Fibroblast of pulmonary artery (primary cell): ENCODE data around the gene POMZP3.
"Not testable (repeated sequence)": the region's sequence is repeated elsewhere in the genome, so short reads cannot be mapped to it uniquely, and the experiment has no call there.

Experiments used
- DNase-seq: peaks from one replicate; pipeline ENCODE4 v3.0.0-alpha.2; 2010; ENCODE audit warnings: low read depth
- H3K4me3 ChIP-seq: replicated peaks from 2 replicates; pipeline ENCODE4 v1.5.1; 2011; ENCODE audit warnings: low read depth, mild to moderate bottlenecking, control low read depth, low read length, moderate library complexity
- CTCF ChIP-seq: IDR thresholded peaks from 2 replicates; pipeline ENCODE4 v1.5.1; 2011; ENCODE audit warnings: mild to moderate bottlenecking, control low read depth, low read length, inconsistent platforms; ENCODE audit errors: missing control alignments

POMZP3 gene

GRCh38 chr7:76626989-76627642 is at the start of gene POMZP3:
Gene POMZP3, minus strand, starts transcription at chr7:76627279. Its CDS starts 1,215 bp downstream, at chr7:76626064.
- H3K4me3 ChIP-seq = peak within 1 kb of the TSS; percentile 62
- peak; percentile 11 for DNase-seq

- not testable (repeated sequence) for H3K4me3 ChIP-seq, DNase-seq
These were observed 48.7 kb upstream of the POMZP3 start for GRCh38 chr7:76675783-76676182.

DNA sequence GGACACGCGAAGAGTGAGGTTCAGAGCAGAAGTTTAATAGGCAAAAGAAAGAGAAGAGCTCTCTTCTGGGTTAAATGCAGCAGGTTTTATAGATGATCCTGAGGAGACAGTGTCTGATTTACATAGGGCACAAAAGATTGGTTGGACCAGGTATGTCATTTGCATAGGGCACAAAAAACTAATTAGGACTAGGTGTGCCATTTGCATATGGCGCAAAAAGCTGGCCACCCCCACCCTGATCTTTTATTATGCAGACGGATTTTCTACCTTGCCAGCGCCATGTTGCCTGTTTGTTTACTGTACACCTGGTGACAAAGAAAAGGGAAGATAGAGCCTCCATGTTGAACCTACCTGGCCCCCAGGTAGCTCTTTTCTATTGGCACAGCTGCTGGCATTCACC is 46.3 kb upstream of the POMZP3 start:
- DNase-seq, H3K4me3 ChIP-seq: not testable (repeated sequence)

DNA sequence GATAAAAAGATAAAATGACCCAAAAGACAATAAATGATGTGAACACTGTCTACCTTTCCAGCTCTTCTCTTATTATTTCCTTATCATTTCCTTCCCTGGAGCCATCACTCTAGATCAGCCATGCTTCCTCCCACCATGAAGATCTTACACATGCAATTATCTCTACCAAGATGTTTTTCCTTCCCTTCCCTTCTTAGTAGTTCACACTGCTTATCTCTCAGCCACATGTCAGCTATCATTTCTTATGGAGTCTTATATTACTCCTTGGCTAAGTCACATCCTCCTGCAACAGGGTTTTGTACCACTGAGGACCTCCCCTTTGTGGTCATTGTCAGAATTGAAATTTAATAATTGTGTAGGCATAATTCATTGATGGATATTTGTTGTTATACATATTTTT is 32.1 kb upstream of the POMZP3 start:
- H3K4me3 ChIP-seq, DNase-seq: not testable (repeated sequence)

GRCh38 chr7:76656425-76656824 is 29.3 kb upstream of the POMZP3 start:
- H3K4me3 ChIP-seq, DNase-seq: not testable (repeated sequence)

GRCh38 chr7:76642620-76643019 is 15.5 kb upstream of the POMZP3 start:
- H3K4me3 ChIP-seq, DNase-seq: not testable (repeated sequence)

DNA sequence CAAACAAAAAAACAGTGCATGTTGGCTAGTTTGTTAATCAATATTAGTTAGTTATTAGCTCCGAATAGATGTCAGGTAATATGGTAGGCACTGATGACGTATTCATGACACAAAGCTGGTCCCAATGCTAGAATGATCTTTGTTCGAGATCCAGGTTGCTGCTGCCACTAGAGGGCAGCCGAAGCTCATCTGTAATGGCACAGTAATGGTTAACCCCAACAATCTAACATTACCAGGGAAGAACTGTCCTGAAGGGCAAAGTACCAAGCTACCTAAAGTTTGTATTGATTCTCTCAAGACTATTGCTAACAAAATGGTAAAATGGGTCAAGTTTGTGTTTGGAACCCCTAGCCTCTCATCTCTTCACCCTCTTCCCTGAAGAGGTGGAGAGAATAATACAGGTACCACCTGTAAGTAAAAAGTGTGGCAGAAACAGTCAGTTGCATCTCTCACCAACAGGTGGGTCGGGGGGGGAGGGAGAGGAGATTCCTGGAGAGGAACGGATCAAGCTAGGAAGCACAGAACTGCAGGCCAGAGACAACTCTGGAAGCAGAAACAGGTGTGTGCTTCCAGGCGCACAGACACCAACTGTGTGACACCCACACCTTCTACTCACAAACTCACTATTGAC is 10.1 kb upstream of the POMZP3 start:
- peak; percentile 26 for TF ChIP-seq CTCF
- not testable (repeated sequence) for DNase-seq

DNA sequence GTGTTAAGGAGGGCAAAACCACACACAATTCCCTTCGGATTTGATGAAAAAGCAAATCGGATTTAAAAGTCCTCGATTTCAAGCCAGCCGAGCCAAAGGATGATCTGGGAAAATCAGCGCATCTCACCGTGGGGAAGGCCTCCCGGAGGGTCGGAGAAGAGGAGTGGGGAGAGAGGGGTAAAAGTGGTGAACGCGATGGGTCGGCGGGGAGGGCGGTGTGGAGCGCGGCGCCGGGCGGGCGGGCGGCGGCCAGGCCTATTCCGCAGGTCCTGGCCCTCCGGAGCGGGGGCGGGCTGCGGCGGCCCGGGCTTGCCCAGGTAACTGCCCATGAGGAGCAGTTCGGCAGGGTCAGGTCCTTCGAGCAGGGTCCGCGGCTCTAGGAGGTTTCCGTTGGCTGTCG is 498 bp downstream of the POMZP3 start:
- H3K4me3 ChIP-seq = peak overlapping the region; percentile 62
- DNase-seq = peak; percentile 1

More for the DNA sequence above, 10.1 kb upstream of the POMZP3 start:
- H3K4me3 ChIP-seq = not testable (repeated sequence)

DNA sequence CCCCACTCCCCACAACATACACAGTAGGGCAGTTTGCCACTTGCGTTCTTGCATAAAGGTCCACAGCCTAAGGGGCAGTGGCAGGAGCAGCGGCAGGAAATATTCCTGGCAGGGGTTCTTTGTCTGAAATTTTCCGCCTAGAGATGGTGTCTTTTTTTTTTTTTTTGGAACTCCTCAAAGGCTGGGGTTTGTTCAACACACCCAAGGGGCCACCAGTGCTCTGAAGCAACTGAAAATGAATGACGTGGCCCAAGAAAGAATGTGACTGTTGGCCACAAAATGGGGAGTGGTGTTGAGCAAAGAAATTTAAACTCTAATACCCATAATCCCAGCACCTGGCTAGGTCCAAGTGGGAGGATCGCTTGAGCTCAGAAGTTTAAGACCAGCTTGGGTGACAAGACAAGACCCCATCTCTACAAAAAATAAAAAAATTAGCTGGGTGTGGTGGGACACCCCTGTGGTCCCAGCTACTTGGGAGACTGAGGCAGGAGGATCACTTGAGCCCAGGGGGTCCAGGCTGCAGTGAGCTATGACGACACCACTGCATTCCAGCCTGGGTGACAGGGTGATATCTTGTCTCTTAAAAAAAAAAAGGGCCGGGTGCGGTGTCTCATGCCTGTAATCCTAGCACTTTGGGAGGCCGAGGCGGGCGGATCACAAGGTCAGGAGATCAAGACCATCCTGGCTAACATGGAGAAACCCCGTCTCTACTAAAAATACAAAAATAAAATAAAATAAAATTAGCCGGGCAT is 7.5 kb downstream of the POMZP3 start:
- H3K4me3 ChIP-seq, DNase-seq: not testable (repeated sequence)

DNA sequence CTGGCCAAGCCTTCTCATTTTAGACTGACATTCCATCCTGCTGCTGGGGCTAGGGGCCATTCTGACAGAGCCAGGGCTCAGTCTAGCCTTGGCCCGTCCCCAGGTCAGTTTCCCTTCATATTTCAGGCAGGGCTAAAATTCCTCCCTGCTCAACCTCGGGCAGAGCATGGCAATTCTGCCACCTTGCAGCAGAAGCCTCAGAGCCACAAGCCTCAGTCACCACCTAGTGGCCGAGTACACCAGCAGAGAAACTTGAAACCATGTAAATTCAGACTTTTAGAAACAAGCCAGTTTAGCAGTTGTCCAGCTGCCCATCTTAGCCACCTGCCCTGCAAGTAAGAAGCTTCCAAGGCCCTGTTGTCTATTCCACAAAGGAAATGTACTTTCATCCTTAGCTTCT is 13.3 kb downstream of the POMZP3 start:
- TF ChIP-seq CTCF = peak; percentile 45
- H3K4me3 ChIP-seq = not testable (repeated sequence)

GRCh38 chr7:76612232-76612631 is 14.8 kb downstream of the POMZP3 start:
- not testable (repeated sequence) for H3K4me3 ChIP-seq, DNase-seq

More for the DNA sequence above, 13.3 kb downstream of the POMZP3 start:
- DNase-seq = peak; percentile 81

- not testable (repeated sequence) for DNase-seq, H3K4me3 ChIP-seq
These were observed 17.2 kb downstream of the POMZP3 start for GRCh38 chr7:76609864-76610263.

DNA sequence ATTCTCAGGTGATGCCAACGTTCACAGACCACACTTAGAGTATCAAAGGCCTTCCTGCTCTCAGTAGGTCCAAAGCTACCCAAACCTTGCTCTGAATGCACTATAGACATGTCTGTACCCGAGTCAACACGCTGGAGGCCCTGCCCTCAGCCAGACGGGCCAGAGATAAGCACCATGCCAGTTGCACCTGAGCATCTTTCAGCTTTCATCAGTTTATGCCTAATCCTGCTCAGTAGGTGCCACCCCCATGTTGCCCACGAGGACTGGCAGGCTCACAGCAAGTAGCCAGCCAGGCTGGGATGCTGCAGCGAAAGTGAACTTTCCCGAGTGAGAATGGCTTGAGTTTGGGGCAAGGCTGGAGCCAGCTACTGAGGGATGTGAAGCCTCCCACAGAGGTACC is 18.6 kb downstream of the POMZP3 start:
- H3K4me3 ChIP-seq, DNase-seq: not testable (repeated sequence)

- H3K4me3 ChIP-seq = not testable (repeated sequence)
- DNase-seq = peak; percentile 89
These were observed 21.1 kb downstream of the POMZP3 start for GRCh38 chr7:76606027-76606426.

DNA sequence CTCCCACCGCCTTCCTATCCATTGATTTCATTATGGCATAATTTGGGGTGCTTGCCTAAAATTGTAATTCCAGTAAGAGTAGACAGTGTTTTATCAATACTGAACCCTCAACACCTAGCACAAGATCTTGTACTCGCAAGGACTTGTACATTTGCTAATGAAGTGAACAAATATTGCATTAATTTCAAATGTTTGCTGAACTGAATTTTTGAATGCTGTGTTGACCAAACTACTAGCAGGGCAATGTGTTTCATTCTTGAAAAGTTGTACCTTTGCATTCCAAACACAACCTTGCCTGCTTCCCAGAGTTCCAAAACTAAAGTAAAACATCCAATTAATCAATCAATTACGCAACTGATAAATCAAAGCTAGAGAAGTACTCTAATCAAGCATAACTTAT is 26.4 kb downstream of the POMZP3 start:
- not testable (repeated sequence) for H3K4me3 ChIP-seq, DNase-seq

DNA sequence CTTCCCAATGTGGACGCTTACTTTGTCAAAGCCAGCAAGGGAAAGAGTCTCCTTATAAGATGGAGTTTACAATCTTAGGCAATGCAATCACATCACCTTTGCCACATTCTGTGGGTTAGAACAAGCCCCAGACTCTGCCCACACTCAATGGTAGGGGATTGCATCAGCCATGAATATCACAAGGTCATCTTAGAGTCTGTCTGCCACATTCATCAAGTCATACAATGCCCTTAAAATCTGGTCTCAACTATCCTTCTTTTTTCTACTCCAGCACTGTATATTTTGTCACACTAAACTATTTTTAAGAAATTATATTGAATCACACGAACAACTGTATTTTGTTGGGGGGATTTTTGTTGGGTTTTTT is 27.0 kb downstream of the POMZP3 start:
- not testable (repeated sequence) for DNase-seq

More for the DNA sequence above, 27.0 kb downstream of the POMZP3 start:
- H3K4me3 ChIP-seq = not testable (repeated sequence)
